PC-9 (cell line): ENCODE data around the gene EML6. TPM values are rescaled to one million over a fixed set of nuclear protein-coding genes. Genes with fewer than 3 reads are reported as not detected.

ENCODE experiments used
- BruUV-seq: library from RNA; stranded (reverse); fragments of 400-500 nt; replicated peaks from 2 replicates; lab custom pipeline; 2021; lab: Mats Ljungman, UMichigan
- CTCF ChIA-PET: fragments of 300-600 bp; sonication (Branson Sonifier 250); formaldehyde crosslinking; loops from one replicate; lab custom pipeline; 2022; ENCODE audit warnings: antibody characterized with exemption; lab: Charles Lee
- POLR2A ChIA-PET: fragments of 300-600 bp; sonication (Branson Sonifier 250); formaldehyde crosslinking; loops from one replicate; lab custom pipeline; 2022; ENCODE audit warnings: antibody characterized with exemption; ENCODE audit not compliant: unreplicated experiment; lab: Charles Lee
- DNase-seq, 2 experiments: peaks; one replicate each; pipeline versions ENCODE4 v3.0.0 to v3.0.0-alpha.2; 2015 to 2022; ENCODE audit warnings: mixed read lengths in 1 of 2
- H2AFZ ChIP-seq: fragments of 200-600 bp; sonication (generic); 2 replicates; pipeline ENCODE4 v1.8.1; 2017; ENCODE audit warnings: antibody characterized with exemption
- H3F3A ChIP-seq: fragments of 200-600 bp; sonication (generic); 2 replicates; pipeline ENCODE4 v1.8.1; 2017; ENCODE audit warnings: antibody characterized with exemption, mild to moderate bottlenecking, low read depth; ENCODE audit not compliant: insufficient read depth
- H3K27ac ChIP-seq: fragments of 200-600 bp; sonication (generic); 2 replicates; pipeline ENCODE4 v1.6.1; 2016; ENCODE audit warnings: mixed run types
- H3K27me3 ChIP-seq: fragments of 200-600 bp; sonication (generic); 2 replicates; pipeline ENCODE4 v1.6.1; 2016; ENCODE audit warnings: low read depth, mixed run types; ENCODE audit not compliant: insufficient read depth
- H3K36me3 ChIP-seq: fragments of 200-600 bp; sonication (generic); 2 replicates; pipeline ENCODE4 v1.6.1; 2016; ENCODE audit warnings: low read depth, mixed run types
- H3K4me1 ChIP-seq: fragments of 200-600 bp; sonication (generic); replicated peaks from 2 replicates; pipeline ENCODE4 v1.6.1; 2016; ENCODE audit warnings: mixed run types; ENCODE audit not compliant: insufficient read depth
- H3K4me2 ChIP-seq: fragments of 200-600 bp; sonication (generic); 2 replicates; pipeline ENCODE4 v1.6.1; 2017; ENCODE audit warnings: mixed run types
- H3K4me3 ChIP-seq: fragments of 200-600 bp; sonication (generic); 2 replicates; pipeline ENCODE4 v1.6.1; 2016; ENCODE audit warnings: mixed run types
- H3K79me2 ChIP-seq: fragments of 200-600 bp; sonication (generic); 2 replicates; pipeline ENCODE4 v1.6.1; 2017; ENCODE audit warnings: low read depth, mixed run types
- H3K9me2 ChIP-seq: fragments of 200-600 bp; sonication (generic); 2 replicates; pipeline ENCODE4 v1.8.1; 2017; ENCODE audit warnings: mild to moderate bottlenecking; ENCODE audit not compliant: insufficient read depth
- H3K9me3 ChIP-seq: fragments of 200-600 bp; sonication (generic); 2 replicates; pipeline ENCODE4 v1.8.1; 2016; ENCODE audit warnings: low read depth; ENCODE audit not compliant: insufficient read depth
- H4K20me1 ChIP-seq: fragments of 200-600 bp; sonication (generic); 2 replicates; pipeline ENCODE4 v1.8.1; 2017; ENCODE audit not compliant: insufficient read depth
- CTCF ChIP-seq: fragments of 200-600 bp; sonication (generic); conservative IDR thresholded peaks from 2 replicates; pipeline ENCODE4 v1.6.1; 2017; ENCODE audit warnings: mixed run types, antibody characterized with exemption, mild to moderate bottlenecking, moderate library complexity
- EZH2 ChIP-seq: fragments of 200-600 bp; sonication (generic); IDR thresholded peaks from 2 replicates; pipeline ENCODE4 v1.8.0; 2017; ENCODE audit warnings: antibody characterized with exemption, low read depth
- intact Hi-C: fragments of 100-400 bp; cut with micrococcal nuclease; formaldehyde crosslinking; loops from one replicate; pipeline ENCODE4 v1.10.0; 2022; ENCODE audit not compliant: unreplicated experiment
- total RNA-seq: library from RNA; stranded (reverse); gene quantifications from 2 replicates; pipeline ENCODE4 v1.2.3, GENCODE V29; 2021

EML6 gene
- total RNA-seq, 1 experiment from 2014 or later, result 3.7 TPM

GRCh38 chr2:54859416-54859815 lies 136.0 kb downstream of the EML6 start:
- Histone ChIP-seq H3K27me3 (no peaks in the 10 kb centered on the region), H3K27ac (no peak overlapping the region), H3K9me3 (no peaks in the 10 kb centered on the region), H4K20me1 (no peaks in the 10 kb centered on the region), H3F3A (no peaks in the 10 kb centered on the region), H3K4me2 (no peak overlapping the region), H2AFZ (no peak overlapping the region), H3K9me2 (no peaks in the 10 kb centered on the region), H3K79me2 (no peaks in the 10 kb centered on the region), H3K4me3 (no peak overlapping the region), H3K4me1 (peaks cover 7% of the 10 kb centered on the region; the same call in 1 of the 2 replicates), H3K36me3 (no peaks in the 10 kb centered on the region)
- ChIA-PET CTCF (no interaction called here), POLR2A (no interaction called here)
- BruUV-seq, result no TSS peak
- no peak for DNase-seq
- TF ChIP-seq EZH2 (no peak), CTCF (no peak)
- intact Hi-C loops, result no loop called here

DNA sequence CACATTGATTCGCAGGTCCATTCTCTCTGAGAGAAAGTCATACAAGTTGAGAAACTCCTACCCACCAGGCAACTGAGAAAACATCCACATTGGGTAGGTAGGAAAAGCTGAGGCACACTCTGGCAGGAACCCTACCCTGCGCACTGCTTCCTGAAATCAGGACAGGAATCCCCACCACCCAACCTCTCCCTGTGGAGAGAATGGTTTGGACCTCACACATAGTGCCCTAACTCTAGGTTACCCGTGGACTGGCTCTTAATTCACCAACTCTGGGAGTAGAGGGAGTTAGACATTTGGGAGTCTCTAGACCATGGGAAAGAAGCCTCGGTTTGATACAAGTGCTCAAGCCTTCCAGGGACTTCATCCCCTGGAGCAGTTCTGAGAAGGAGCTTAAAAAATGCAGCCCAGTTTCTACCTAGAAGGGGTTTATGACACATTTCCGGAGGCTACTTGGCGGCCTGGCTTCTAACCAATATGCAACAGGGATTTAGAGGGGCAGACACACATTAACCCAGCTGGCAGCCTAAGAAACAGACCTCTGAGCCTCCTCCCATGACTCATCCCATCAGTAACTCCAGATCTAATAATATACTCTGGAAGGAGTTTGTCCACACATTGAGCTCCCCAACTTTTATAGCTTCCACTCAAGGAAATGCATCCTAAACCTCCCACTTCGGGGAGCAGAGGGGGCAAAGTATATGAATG lies 136.7 kb downstream of the EML6 start:
- H3K4me2 ChIP-seq, result no peak overlapping the region
- DNase-seq, result no peak
- CTCF ChIA-PET, result no interaction called here
- no peak overlapping the region for H3K4me3 ChIP-seq
- BruUV-seq, result no TSS peak
- no peak overlapping the region for H3K27ac ChIP-seq
- H3K4me1 ChIP-seq, result peaks cover 7% of the 10 kb centered on the region; the same call in 1 of the 2 replicates
- H3F3A ChIP-seq, result no peaks in the 10 kb centered on the region
- H2AFZ ChIP-seq, result no peak overlapping the region
- no peaks in the 10 kb centered on the region for H4K20me1 ChIP-seq
- no peaks in the 10 kb centered on the region for H3K79me2 ChIP-seq
- no peaks in the 10 kb centered on the region for H3K27me3 ChIP-seq
- no peaks in the 10 kb centered on the region for H3K9me2 ChIP-seq
- POLR2A ChIA-PET, result no interaction called here
- TF ChIP-seq EZH2 (no peak), CTCF (no peak)
- H3K9me3 ChIP-seq, result no peaks in the 10 kb centered on the region
- intact Hi-C loops, result no loop called here
- H3K36me3 ChIP-seq, result no peaks in the 10 kb centered on the region

DNA sequence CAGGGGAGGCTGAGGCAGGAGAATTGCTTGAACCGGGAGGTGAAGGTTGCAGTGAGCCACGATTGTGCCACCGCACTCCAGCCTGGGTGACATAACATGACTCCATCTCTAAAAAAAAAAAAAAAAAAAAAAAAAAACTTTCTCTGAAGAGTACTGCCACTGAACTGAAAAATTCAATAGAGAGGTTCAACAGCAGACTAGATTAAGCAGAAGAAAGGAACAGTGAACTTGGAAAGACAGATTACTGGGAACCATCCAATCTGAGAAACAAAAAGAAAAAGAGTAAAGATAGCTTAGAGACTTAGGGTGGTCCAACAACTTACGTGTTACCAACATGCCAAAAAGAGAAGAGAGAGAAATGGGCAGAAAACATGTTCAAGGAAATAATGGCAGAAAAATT lies 138.8 kb downstream of the EML6 start:
- H2AFZ ChIP-seq, result no peak overlapping the region
- no TSS peak for BruUV-seq
- H3K79me2 ChIP-seq, result no peaks in the 10 kb centered on the region
- ChIA-PET POLR2A (no interaction called here), CTCF (no interaction called here)
- intact Hi-C loops, result no loop called here
- H3K9me3 ChIP-seq, result no peaks in the 10 kb centered on the region
- H3K4me2 ChIP-seq, result no peak overlapping the region
- TF ChIP-seq EZH2, result no peak
- no peak for TF ChIP-seq CTCF
- no peaks in the 10 kb centered on the region for H4K20me1 ChIP-seq
- no peak overlapping the region for H3K27ac ChIP-seq
- H3F3A ChIP-seq, result no peaks in the 10 kb centered on the region
- H3K27me3 ChIP-seq, result no peaks in the 10 kb centered on the region
- no peaks in the 10 kb centered on the region for H3K36me3 ChIP-seq
- H3K4me3 ChIP-seq, result no peak overlapping the region
- no peak for DNase-seq
- no peaks in the 10 kb centered on the region for H3K9me2 ChIP-seq
- peaks cover 7% of the 10 kb centered on the region; the same call in 1 of the 2 replicates for H3K4me1 ChIP-seq
